Measurements from ENCODE around the gene SDS. TPM values are rescaled to one million over a fixed set of nuclear protein-coding genes. Genes with fewer than 3 reads are reported as not detected.

SDS gene
- total and polyA plus RNA-seq, 2 of the 8 experiments (the other 6 are each of a cell fraction or from before 2014, with no cell fraction given) = 0.21 TPM; not detected in 1

- TF ChIP-seq CHD7 (IDR thresholded peaks at IDR 0.05; ENCODE audit: insufficient replicate concordance, low read length) = no peak
Measured at GRCh38 chr12:113393749-113394148, 9.9 kb downstream of the SDS start (continued).
